Naive thymus-derived CD4-positive, alpha-beta T cell (primary cell): Measurements from ENCODE around the gene ZNF106. TPM values are rescaled to one million over a fixed set of nuclear protein-coding genes. Genes with fewer than 3 reads are reported as not detected.

Experiments used
- ATAC-seq: fragments of 150-1000 bp; cut with Tn5 transposase; 2 replicates; pipeline ENCODE4 v1.10.0; 2021; ENCODE audit warnings: mild to moderate bottlenecking, moderate library complexity
- CTCF ChIA-PET: fragments of 350-600 bp; sonication (Branson Sonifier 250); formaldehyde crosslinking; loops from one replicate; lab custom pipeline; 2021; ENCODE audit warnings: antibody characterized with exemption; lab: Charles Lee
- POLR2A ChIA-PET: fragments of 350-600 bp; sonication (Branson Sonifier 250); formaldehyde crosslinking; loops from one replicate; lab custom pipeline; 2021; ENCODE audit warnings: antibody characterized with exemption, inconsistent platforms; lab: Charles Lee
- DNase-seq, 9 donors: peaks; one replicate each; pipeline versions ENCODE4 v3.0.0 to v3.0.0-alpha.2; 2020 to 2022; ENCODE audit warnings: mixed read lengths in 1 of 9
- H3K27ac ChIP-seq: one replicate; pipeline ENCODE4 v1.7.0; 2013; ENCODE audit warnings: mild to moderate bottlenecking, low read depth, low read length, moderate library complexity
- H3K27me3 ChIP-seq, 2 donors: one replicate each; pipeline ENCODE4 v1.7.0; 2013; ENCODE audit warnings: low read length in 2 of 2, mild to moderate bottlenecking in 2 of 2, moderate library complexity in 2 of 2; ENCODE audit not compliant: control insufficient read depth in 2 of 2, insufficient read depth in 2 of 2
- H3K36me3 ChIP-seq, 3 experiments: 1 replicate in 2 of 3; 2 replicates in 1 of 3; pipeline ENCODE4 v1.7.0; 2013; ENCODE audit warnings: low read length in 3 of 3, mild to moderate bottlenecking in 3 of 3, moderate library complexity in 1 of 3; ENCODE audit not compliant: insufficient read depth in 3 of 3, control insufficient read depth in 2 of 3
- H3K4me1 ChIP-seq, 2 donors: one replicate each; pipeline ENCODE4 v1.7.0; 2013; ENCODE audit warnings: low read length in 2 of 2, mild to moderate bottlenecking in 2 of 2, moderate library complexity in 1 of 2; ENCODE audit not compliant: control insufficient read depth in 2 of 2, insufficient read depth in 2 of 2
- H3K4me3 ChIP-seq: 2 replicates; pipeline ENCODE4 v1.7.0; 2013; ENCODE audit warnings: mild to moderate bottlenecking, low read length
- H3K9me3 ChIP-seq, 3 experiments: 1 replicate in 2 of 3; 2 replicates in 1 of 3; pipeline ENCODE4 v1.7.0; 2013; ENCODE audit warnings: low read length in 3 of 3; ENCODE audit not compliant: control insufficient read depth in 2 of 3
- H3K27ac Mint-ChIP-seq, 9 donors: one replicate each; pipeline ENCODE4 v1.8.0; 2020 to 2022; ENCODE audit warnings: mixed read lengths in 9 of 9, mild to moderate bottlenecking in 8 of 9, moderate library complexity in 5 of 9, inconsistent platforms in 2 of 9
- H3K27me3 Mint-ChIP-seq, 5 donors: one replicate each; pipeline ENCODE4 v1.8.0; 2021 to 2022; ENCODE audit warnings: mixed read lengths in 5 of 5, mild to moderate bottlenecking in 1 of 5
- H3K36me3 Mint-ChIP-seq, 5 donors: one replicate each; pipeline ENCODE4 v1.8.0; 2020 to 2022; ENCODE audit warnings: mixed read lengths in 5 of 5, mild to moderate bottlenecking in 3 of 5, inconsistent platforms in 1 of 5
- H3K4me1 Mint-ChIP-seq, 7 donors: one replicate each; pipeline ENCODE4 v1.8.0; 2020 to 2022; ENCODE audit warnings: mixed read lengths in 7 of 7, mild to moderate bottlenecking in 3 of 7, inconsistent platforms in 1 of 7
- H3K4me3 Mint-ChIP-seq, 10 donors: one replicate each; pipeline ENCODE4 v1.8.0; 2020 to 2022; ENCODE audit warnings: mild to moderate bottlenecking in 10 of 10, mixed read lengths in 10 of 10, moderate library complexity in 6 of 10, inconsistent platforms in 2 of 10
- H3K9me3 Mint-ChIP-seq, 11 donors: one replicate each; pipeline ENCODE4 v1.8.0; 2020 to 2022; ENCODE audit warnings: mixed read lengths in 11 of 11, mild to moderate bottlenecking in 4 of 11, inconsistent platforms in 1 of 11, moderate library complexity in 1 of 11
- intact Hi-C, 2 donors: fragments of 100-400 bp; cut with micrococcal nuclease; formaldehyde crosslinking; loops; one replicate each; pipeline ENCODE4 v1.15.1; 2023
- polyA plus RNA-seq, 2 donors: library from polyadenylated mRNA; unstranded; fragments of 300-500 nt; fragmentation: Illumina TruSeq; gene quantifications; one replicate each; pipeline ENCODE4 v1.2.3, GENCODE V29; 2021
- total RNA-seq, 6 experiments: library from RNA in 5 of 6; stranded (reverse) in 5 of 6; gene quantifications; 1 replicate in 5 of 6; 2 replicates in 1 of 6; pipeline ENCODE4 v1.2.3 and lab custom pipeline; 2021 to 2026

ZNF106 gene
- 10 to 100 TPM; 32.4 to 54.3 (median 44.7) TPM for total RNA-seq
- 10 to 100 TPM; 43.1 to 43.2 TPM for polyA plus RNA-seq
- total RNA-seq (lab: John Stamatoyannopoulos, UW): 131 reads per million, percentile 89 among the genes with 10 or more reads in this experiment

DNA sequence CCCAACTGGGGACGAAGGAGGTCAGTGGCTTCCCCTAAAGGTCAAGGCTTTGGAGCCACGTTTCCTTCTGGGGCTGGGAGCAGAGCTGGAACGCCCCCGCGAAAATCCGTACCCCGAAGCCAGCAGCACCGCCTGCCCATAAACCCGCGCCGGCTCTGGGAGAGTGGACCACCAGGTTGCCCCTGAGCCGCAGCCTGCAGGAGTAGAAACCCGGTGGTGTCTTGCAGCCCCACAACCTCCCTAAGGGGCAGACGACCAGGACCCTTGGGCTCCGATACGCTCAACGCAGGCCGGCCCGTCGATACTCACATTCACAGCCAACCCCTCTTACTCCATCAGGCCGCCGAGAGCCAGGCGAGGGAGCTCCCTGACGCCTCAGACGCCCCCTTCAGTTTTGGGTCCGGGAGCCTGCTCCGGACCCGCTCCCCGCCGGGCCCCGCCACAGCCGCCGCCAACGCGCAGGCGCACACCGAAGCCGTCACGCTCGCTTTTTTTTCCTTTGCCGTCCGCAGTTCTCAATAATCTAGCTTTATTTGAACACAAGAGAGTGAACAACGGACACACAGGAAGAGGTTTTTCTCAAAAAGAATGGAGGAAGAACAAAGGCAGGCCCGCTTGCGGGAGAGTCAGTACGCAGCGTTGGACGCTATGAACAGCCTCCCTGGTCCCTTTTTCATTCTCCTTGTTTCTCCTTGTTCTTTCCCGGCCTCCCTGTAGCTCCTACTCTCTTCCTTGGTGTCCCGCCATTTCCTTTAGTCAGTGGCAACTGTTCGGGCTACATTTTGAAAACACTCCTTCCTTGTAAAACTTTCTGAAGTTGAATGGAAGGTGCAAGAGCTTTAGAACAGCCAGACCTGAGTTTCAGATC lies at the start of gene ZNF106:
ZNF106 (minus strand) TSS at position 471 of the 868 bp plus-strand sequence. CDS start 18,852 bp downstream, outside the sequence.
- Mint-ChIP-seq H3K4me1 (peaks cover 41 to 77% (median 61%) of the 10 kb centered on the region in 7 donors), H3K27ac (peak within 1 kb of the TSS; percentile 98 to 99 (median 99)), H3K27me3 (peaks cover 0 to 2% (median 0%) of the 10 kb centered on the region in 5 donors), H3K4me3 (peak within 1 kb of the TSS; percentile 94 to 100 (median 99)), H3K36me3 (peaks cover 0 to 9% (median 0%) of the 10 kb centered on the region in 5 donors), H3K9me3 (peaks cover 0 to 4% (median 0%) of the 10 kb centered on the region in 11 donors)
- POLR2A ChIA-PET: interaction anchor here (0.6 to 3.8 kb wide), 26 partner anchors 9 to 1213 kb away, joined by 3 to 16 read pairs (median 4); partner anchors contain the start of genes GANC, HAUS2, LRRC57 and STARD9
- intact Hi-C loops: loop anchor here (1.0 to 10.0 kb wide), 11 partner anchors 18 to 1304 kb away; partner anchors contain the start of genes GANC (in 2 of the 2), TMEM87A (in 2 of the 2), CDAN1 (in 1 of the 2) and CHP1 (in 1 of the 2)
- Histone ChIP-seq H3K27me3 (no peaks in the 10 kb centered on the region), H3K9me3 (no peaks in the 10 kb centered on the region), H3K4me1 (peaks cover 13 to 14% of the 10 kb centered on the region in 2 donors), H3K36me3 (peaks cover 0 to 10% (median 0%) of the 10 kb centered on the region in 3 experiments), H3K4me3 (peak within 1 kb of the TSS; percentile 88), H3K27ac (peak within 1 kb of the TSS; percentile 94)
- ATAC-seq (peak; percentile 73), DNase-seq (peak; percentile 80 to 93 (median 89))
- CTCF ChIA-PET: interaction anchor here (0.6 kb wide), 1 partner anchor 215 kb away, joined by 3 read pairs; no protein-coding TSS in a partner anchor

GRCh38 chr15:42533246-42533645 lies 42.3 kb upstream of the ZNF106 start:
- ATAC-seq (no peak), DNase-seq (no peak)
- Mint-ChIP-seq H3K27ac (no peak overlapping the region), H3K4me3 (no peak overlapping the region), H3K9me3 (no peaks in the 10 kb centered on the region), H3K36me3 (peaks cover 0 to 30% (median 11%) of the 10 kb centered on the region in 5 donors), H3K4me1 (peaks cover 0 to 3% (median 0%) of the 10 kb centered on the region in 7 donors), H3K27me3 (no peaks in the 10 kb centered on the region)
- Histone ChIP-seq H3K27ac (no peak overlapping the region), H3K36me3 (peaks cover 0 to 20% (median 3%) of the 10 kb centered on the region in 3 experiments), H3K4me3 (no peak overlapping the region), H3K27me3 (no peaks in the 10 kb centered on the region), H3K4me1 (no peaks in the 10 kb centered on the region), H3K9me3 (no peaks in the 10 kb centered on the region)
- intact Hi-C loops: no loop called here
- POLR2A ChIA-PET: interaction anchor here (2.0 kb wide), 1 partner anchor 15 kb away, joined by 9 read pairs; the partner anchor contains the start of genes HAUS2 and LRRC57
- CTCF ChIA-PET: no interaction called here

DNA sequence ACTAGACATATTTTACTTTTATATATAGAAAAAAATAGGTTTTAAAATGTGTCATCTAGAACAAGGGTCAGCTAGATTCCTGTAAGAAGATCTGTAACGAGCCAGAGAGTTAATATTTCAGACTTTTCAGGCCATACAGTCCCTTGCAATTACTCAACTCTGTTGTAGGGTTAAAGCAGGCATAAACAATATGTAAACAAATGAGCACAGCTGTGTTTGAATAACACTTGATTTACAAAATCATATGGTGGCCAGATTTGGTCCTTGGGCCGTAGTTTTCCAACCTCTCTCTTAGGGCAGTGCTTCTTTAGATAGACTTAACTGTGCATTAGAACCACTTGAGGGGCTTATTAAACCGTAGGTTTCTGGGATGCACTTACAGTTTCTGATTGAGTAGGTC lies 38.0 kb upstream of the ZNF106 start:
- Histone ChIP-seq H3K4me1 (no peaks in the 10 kb centered on the region), H3K36me3 (peaks cover 0 to 28% (median 3%) of the 10 kb centered on the region in 3 experiments), H3K9me3 (no peaks in the 10 kb centered on the region), H3K27me3 (no peaks in the 10 kb centered on the region), H3K27ac (no peak overlapping the region), H3K4me3 (no peak overlapping the region)
- Mint-ChIP-seq H3K4me1 (peaks cover 0 to 3% (median 0%) of the 10 kb centered on the region in 7 donors), H3K4me3 (no peak overlapping the region), H3K36me3 (peaks cover 0 to 22% (median 10%) of the 10 kb centered on the region in 5 donors), H3K27ac (no peak overlapping the region), H3K9me3 (no peaks in the 10 kb centered on the region), H3K27me3 (no peaks in the 10 kb centered on the region)
- CTCF ChIA-PET: no interaction called here
- ATAC-seq: no peak
- intact Hi-C loops: no loop called here
- DNase-seq: no peak
- POLR2A ChIA-PET: interaction anchor here (0.5 kb wide), 1 partner anchor 28 kb away, joined by 3 read pairs; no protein-coding TSS in a partner anchor

DNA sequence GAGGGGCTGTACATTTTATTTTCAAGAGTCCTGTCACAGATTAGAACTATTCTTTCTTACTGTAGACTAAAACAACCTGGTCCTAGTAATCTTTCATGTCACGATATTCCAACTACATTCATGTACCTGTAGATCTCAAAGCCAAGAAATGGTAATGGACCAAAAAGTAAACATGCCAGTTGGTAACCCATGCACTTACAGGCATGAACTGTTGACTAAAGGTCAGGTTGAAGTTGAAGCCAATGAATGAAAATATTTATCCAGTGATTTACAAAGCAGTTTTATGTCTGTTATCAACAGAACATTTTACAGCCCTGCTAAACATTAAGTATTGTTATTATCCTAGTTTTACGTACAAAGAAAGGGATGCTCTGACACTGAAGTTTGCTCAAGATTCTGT lies 32.4 kb upstream of the ZNF106 start:
- intact Hi-C loops: no loop called here
- ATAC-seq: no peak
- ChIA-PET CTCF (no interaction called here), POLR2A (no interaction called here)
- Histone ChIP-seq H3K36me3 (peaks cover 0 to 17% (median 3%) of the 10 kb centered on the region in 3 experiments), H3K27ac (no peak overlapping the region), H3K9me3 (no peaks in the 10 kb centered on the region), H3K4me3 (no peak overlapping the region), H3K27me3 (no peaks in the 10 kb centered on the region), H3K4me1 (no peaks in the 10 kb centered on the region)
- Mint-ChIP-seq H3K4me3 (no peak overlapping the region), H3K9me3 (no peaks in the 10 kb centered on the region), H3K27me3 (no peaks in the 10 kb centered on the region), H3K36me3 (peaks cover 4 to 16% (median 10%) of the 10 kb centered on the region in 5 donors), H3K4me1 (peaks cover 0 to 2% (median 0%) of the 10 kb centered on the region in 7 donors), H3K27ac (no peak overlapping the region)
- DNase-seq: no peak

- Histone ChIP-seq H3K4me1 (no peaks in the 10 kb centered on the region), H3K27me3 (no peaks in the 10 kb centered on the region), H3K4me3 (no peak overlapping the region), H3K9me3 (no peaks in the 10 kb centered on the region), H3K27ac (no peak overlapping the region), H3K36me3 (peaks cover 0 to 41% (median 7%) of the 10 kb centered on the region in 3 experiments)
- no peaks in the 10 kb centered on the region for H3K9me3 Mint-ChIP-seq
- intact Hi-C loops: no loop called here
- H3K27ac Mint-ChIP-seq: peak overlapping the region in 3 of 9 donors; percentile 2 to 25 (median 12)
- H3K36me3 Mint-ChIP-seq: peaks cover 11 to 35% (median 19%) of the 10 kb centered on the region in 5 donors
- ChIA-PET CTCF (no interaction called here), POLR2A (no interaction called here)
- DNase-seq (no peak), ATAC-seq (peak; percentile 55)
- H3K4me3 Mint-ChIP-seq: no peak overlapping the region
- no peaks in the 10 kb centered on the region for H3K27me3 Mint-ChIP-seq
- peaks cover 0 to 22% (median 12%) of the 10 kb centered on the region in 7 donors for H3K4me1 Mint-ChIP-seq
Observed at GRCh38 chr15:42511007-42511391, 20.1 kb upstream of the ZNF106 start.

- Mint-ChIP-seq H3K27me3 (no peaks in the 10 kb centered on the region), H3K9me3 (no peaks in the 10 kb centered on the region), H3K4me3 (no peak overlapping the region), H3K36me3 (peaks cover 10 to 30% (median 15%) of the 10 kb centered on the region in 5 donors), H3K27ac (peak overlapping the region in 4 of 9 donors; percentile 2 to 25 (median 9)), H3K4me1 (peaks cover 0 to 22% (median 15%) of the 10 kb centered on the region in 7 donors)
- Histone ChIP-seq H3K4me1 (no peaks in the 10 kb centered on the region), H3K27ac (no peak overlapping the region), H3K9me3 (no peaks in the 10 kb centered on the region), H3K4me3 (no peak overlapping the region), H3K36me3 (peaks cover 0 to 36% (median 5%) of the 10 kb centered on the region in 3 experiments), H3K27me3 (no peaks in the 10 kb centered on the region)
- DNase-seq (no peak), ATAC-seq (no peak)
- intact Hi-C loops: no loop called here
- POLR2A ChIA-PET: no interaction called here
- CTCF ChIA-PET: no interaction called here
Observed at GRCh38 chr15:42510258-42511006, 19.5 kb upstream of the ZNF106 start.
